Left lung (tissue), 10 donors: Measurements from ENCODE around the gene SLC12A3. TPM values are rescaled to one million over a fixed set of nuclear protein-coding genes. Genes with fewer than 3 reads are reported as not detected.
"Not testable (repeated sequence)": the region's sequence is repeated elsewhere in the genome, so short reads cannot be mapped to it uniquely, and the experiment has no call there.

Source experiments
- ATAC-seq: fragments of 200-7000 bp; cut with Tn5 transposase; one replicate; pipeline ENCODE4 v1.9.1; 2020; ENCODE audit warnings: moderate library complexity
- DNase-seq, 4 donors: peaks; one replicate each; pipeline ENCODE4 v3.0.0-alpha.2; 2013 to 2020
- H3K27ac ChIP-seq, 2 donors: fragments of 200-600 bp; sonication (generic) in 1 of 2; one replicate each; pipeline versions ENCODE4 v1.5.0 to v1.8.0; 2020 to 2021
- H3K27me3 ChIP-seq, 2 donors: fragments of 200-600 bp; sonication (generic) in 1 of 2; one replicate each; pipeline versions ENCODE4 v1.5.0 to v1.8.0; 2020 to 2021
- H3K36me3 ChIP-seq, 2 donors: fragments of 200-600 bp; sonication (generic) in 1 of 2; one replicate each; pipeline versions ENCODE4 v1.5.0 to v1.8.0; 2020 to 2021
- H3K4me1 ChIP-seq, 2 donors: fragments of 200-600 bp; one replicate each; pipeline ENCODE4 v1.8.0; 2021
- H3K4me3 ChIP-seq, 2 donors: fragments of 200-600 bp; sonication (generic) in 1 of 2; one replicate each; pipeline versions ENCODE4 v1.5.0 to v1.8.0; 2020 to 2021; ENCODE audit warnings: mild to moderate bottlenecking in 1 of 2
- H3K9me3 ChIP-seq, 2 donors: fragments of 200-600 bp; sonication (generic) in 1 of 2; one replicate each; pipeline versions ENCODE4 v1.5.0 to v1.8.0; 2020 to 2021
- intact Hi-C, 2 donors: fragments of 100-400 bp; cut with DNase I; formaldehyde crosslinking; loops; one replicate each; pipeline versions ENCODE4 v1.11.2 to v1.14.2; 2022
- polyA plus RNA-seq, 6 donors: library from polyadenylated mRNA; unstranded; fragments of 120-200 nt; gene quantifications; one replicate each; pipeline ENCODE4 v1.2.1, GENCODE V29; 2013; ENCODE audit not compliant: insufficient read length in 6 of 6
- total RNA-seq, 2 donors: library from RNA; stranded (reverse); fragmentation: NEBNext Ultra II Directional; extraction: Animal tissue kit (Norgen Biotek cat#: 25700); gene quantifications; one replicate each; pipeline ENCODE4 v1.2.1, GENCODE V29; 2021
- TF ChIP-seq, protein P1 (sequence below), 2 donors: fragments of 200-600 bp; sonication (generic) in 1 of 2; IDR thresholded peaks; one replicate each; pipeline versions ENCODE4 v1.5.0 to v1.8.0; 2021; ENCODE audit warnings: antibody characterized with exemption in 2 of 2
- donor health status: DM: no; HTN: yes; CAD: no.
- donor health status: DM: no; HTN: no; CAD: no.

Gene SLC12A3
- total and polyA plus RNA-seq, 8 donors, result 0.13 to 0.49 (median 0.20) TPM; not detected in 2

DNA sequence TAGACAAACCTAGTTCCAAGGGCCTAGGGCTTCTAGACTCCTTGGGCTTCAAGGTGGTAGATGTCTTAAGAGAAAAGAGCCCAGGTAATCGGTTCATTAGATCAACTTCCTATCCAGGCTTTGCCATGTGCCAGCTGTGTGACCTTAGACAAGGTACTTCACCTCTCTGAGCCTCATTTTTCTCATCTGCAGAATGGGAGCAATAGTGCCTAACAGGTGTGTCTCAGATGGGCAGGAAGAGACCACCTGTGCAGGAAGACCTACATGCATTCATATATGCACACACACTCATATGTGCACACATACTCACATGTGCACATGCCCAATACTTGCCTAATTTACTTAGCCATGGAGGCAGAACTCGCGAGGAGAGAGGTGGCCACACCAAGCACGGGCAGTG is 15.7 kb downstream of the SLC12A3 start:
- Histone ChIP-seq H3K27ac (no peak overlapping the region), H3K36me3 (no peaks in the 10 kb centered on the region), H3K4me3 (no peak overlapping the region), H3K4me1 (no peaks in the 10 kb centered on the region), H3K9me3 (no peaks in the 10 kb centered on the region), H3K27me3 (no peaks in the 10 kb centered on the region)
- intact Hi-C loops, result no loop called here
- no peak for DNase-seq
- TF ChIP-seq, protein P1, sequence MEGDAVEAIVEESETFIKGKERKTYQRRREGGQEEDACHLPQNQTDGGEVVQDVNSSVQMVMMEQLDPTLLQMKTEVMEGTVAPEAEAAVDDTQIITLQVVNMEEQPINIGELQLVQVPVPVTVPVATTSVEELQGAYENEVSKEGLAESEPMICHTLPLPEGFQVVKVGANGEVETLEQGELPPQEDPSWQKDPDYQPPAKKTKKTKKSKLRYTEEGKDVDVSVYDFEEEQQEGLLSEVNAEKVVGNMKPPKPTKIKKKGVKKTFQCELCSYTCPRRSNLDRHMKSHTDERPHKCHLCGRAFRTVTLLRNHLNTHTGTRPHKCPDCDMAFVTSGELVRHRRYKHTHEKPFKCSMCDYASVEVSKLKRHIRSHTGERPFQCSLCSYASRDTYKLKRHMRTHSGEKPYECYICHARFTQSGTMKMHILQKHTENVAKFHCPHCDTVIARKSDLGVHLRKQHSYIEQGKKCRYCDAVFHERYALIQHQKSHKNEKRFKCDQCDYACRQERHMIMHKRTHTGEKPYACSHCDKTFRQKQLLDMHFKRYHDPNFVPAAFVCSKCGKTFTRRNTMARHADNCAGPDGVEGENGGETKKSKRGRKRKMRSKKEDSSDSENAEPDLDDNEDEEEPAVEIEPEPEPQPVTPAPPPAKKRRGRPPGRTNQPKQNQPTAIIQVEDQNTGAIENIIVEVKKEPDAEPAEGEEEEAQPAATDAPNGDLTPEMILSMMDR (IDR thresholded peaks at IDR 0.05), result no peak
- ATAC-seq, result no peak

DNA sequence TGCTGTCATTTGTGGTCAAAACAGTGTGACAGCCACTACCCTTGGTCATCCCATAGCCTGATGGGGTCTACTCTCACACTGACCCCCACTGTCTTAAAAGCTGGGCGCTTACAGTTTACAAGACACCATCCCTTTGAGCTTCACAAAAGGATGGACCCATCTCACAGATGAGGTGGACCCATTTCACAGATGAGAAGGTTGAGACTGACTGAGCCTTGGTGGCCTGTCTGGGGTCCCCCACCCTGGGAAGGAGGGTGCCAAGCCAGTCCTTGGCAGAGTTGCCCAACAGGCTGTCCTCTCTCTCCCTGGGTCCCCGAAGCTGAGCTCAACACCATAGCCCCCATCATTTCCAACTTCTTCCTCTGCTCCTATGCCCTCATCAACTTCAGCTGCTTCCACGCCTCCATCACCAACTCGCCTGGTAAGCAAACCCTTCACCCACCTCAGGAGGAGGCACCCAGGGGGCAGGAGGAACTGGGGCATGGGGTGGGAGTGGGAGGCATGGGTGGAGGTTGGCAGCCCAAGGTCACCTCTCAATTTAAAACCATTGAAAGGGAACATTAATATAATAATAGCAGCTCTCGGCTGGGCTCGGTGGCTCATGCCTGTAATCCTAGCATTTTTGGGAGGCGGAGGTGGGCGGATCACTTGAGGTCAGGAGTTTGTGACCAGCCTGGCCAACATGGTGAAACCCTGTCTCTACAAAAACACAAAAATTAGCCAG is 17.2 kb downstream of the SLC12A3 start:
- TF ChIP-seq, protein P1 (IDR thresholded peaks at IDR 0.05), result no peak
- no peaks in the 10 kb centered on the region for H3K36me3 ChIP-seq
- DNase-seq (no peak), ATAC-seq (no peak)
- no peak overlapping the region for H3K27ac ChIP-seq
- no peaks in the 10 kb centered on the region for H3K4me1 ChIP-seq
- H3K4me3 ChIP-seq, result no peak overlapping the region
- H3K27me3 ChIP-seq, result no peaks in the 10 kb centered on the region
- H3K9me3 ChIP-seq, result no peaks in the 10 kb centered on the region
- intact Hi-C loops, result no loop called here

DNA sequence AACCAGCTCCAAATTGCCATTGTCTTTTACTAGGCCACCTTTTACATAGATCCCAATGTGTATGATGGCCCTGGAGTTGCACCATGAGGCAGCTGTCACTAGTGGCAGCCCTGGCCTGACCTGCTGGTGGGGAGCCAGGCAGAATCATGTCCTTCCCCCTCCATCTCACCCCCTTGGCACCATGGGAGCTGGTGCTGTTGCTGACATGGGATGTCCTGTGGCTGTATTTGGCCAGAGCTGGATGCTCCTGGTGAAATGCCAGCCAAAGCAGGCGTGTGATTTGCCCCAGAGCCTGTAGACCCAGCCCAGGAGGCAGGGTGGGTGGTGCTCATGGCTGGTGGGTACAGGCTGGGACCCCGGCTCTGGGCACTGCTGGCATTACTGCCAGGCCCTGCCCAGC is 18.6 kb downstream of the SLC12A3 start:
- Histone ChIP-seq H3K36me3 (no peaks in the 10 kb centered on the region), H3K27ac (no peak overlapping the region), H3K4me1 (no peaks in the 10 kb centered on the region), H3K9me3 (no peaks in the 10 kb centered on the region), H3K27me3 (no peaks in the 10 kb centered on the region), H3K4me3 (no peak overlapping the region)
- intact Hi-C loops, result no loop called here
- TF ChIP-seq, protein P1 (IDR thresholded peaks at IDR 0.05), result no peak
- DNase-seq (no peak), ATAC-seq (no peak)

DNA sequence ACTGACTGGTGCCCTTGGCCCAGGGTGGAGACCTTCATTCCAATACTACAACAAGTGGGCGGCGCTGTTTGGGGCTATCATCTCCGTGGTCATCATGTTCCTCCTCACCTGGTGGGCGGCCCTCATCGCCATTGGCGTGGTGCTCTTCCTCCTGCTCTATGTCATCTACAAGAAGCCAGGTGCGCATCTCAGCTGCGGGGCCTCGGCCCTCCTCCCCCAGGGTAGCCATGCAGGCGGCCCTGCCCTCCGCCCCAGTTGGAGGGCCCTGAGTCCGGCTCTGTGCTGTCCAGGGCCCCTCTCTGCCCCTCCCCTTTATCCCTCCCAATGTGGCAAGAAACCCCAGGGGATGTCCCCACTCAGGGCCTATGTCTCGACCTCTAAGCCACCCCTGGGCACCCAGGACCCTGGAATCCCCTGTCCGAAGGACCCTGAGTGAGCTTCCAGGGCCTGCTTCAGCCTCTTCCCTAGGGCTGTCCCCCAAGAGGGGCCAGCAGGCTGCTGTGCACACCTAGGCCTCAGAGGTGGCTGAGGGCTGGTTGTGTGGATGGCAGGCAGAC is 19.1 kb downstream of the SLC12A3 start:
- Histone ChIP-seq H3K27me3 (no peaks in the 10 kb centered on the region), H3K27ac (no peak overlapping the region), H3K4me3 (no peak overlapping the region), H3K4me1 (no peaks in the 10 kb centered on the region), H3K36me3 (no peaks in the 10 kb centered on the region), H3K9me3 (no peaks in the 10 kb centered on the region)
- no peak for ATAC-seq
- TF ChIP-seq, protein P1 (IDR thresholded peaks at IDR 0.05), result no peak
- intact Hi-C loops, result no loop called here
- no peak for DNase-seq

DNA sequence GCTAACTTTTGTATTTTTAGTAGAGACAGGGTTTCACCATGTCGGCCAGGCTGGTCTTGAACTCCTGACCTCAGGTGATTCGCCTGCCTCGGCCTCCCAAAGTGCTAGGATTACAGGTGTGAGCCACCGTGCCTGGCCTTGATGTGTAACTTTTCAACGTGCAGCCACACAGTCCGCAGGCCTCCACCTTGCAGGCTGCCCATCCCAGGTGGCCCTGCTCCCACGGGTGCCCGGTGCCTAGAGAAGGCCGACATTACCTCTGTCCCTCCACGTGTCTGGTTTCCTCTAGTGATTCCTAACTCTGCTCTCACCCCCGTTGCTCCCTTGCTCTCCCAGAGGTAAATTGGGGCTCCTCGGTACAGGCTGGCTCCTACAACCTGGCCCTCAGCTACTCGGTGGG is 19.9 kb downstream of the SLC12A3 start:
- intact Hi-C loops, H3K4me3 ChIP-seq, H3K27me3 ChIP-seq, H3K9me3 ChIP-seq, H3K4me1 ChIP-seq, ATAC-seq, H3K36me3 ChIP-seq, DNase-seq, H3K27ac ChIP-seq: not testable (repeated sequence)
